MCF 10A (cell line): ENCODE measurements around the gene LIMA1. TPM values are rescaled to one million over a fixed set of nuclear protein-coding genes. Genes with fewer than 3 reads are reported as not detected.

ENCODE experiments used
- BruUV-seq: library from RNA; stranded (reverse); fragments of 400-500 nt; replicated peaks from 2 replicates; lab custom pipeline; 2021; lab: Mats Ljungman, UMichigan
- CTCF ChIA-PET: fragments of 300-600 bp; sonication (Branson Sonifier 250); formaldehyde crosslinking; extraction: SDS; loops from one replicate; lab custom pipeline; 2021; ENCODE audit warnings: antibody characterized with exemption, inconsistent platforms; lab: Yijun Ruan, JAX
- POLR2A ChIA-PET: fragments of 300-600, 350-650 bp; sonication (Branson Sonifier 250); formaldehyde crosslinking; extraction: SDS; loops from one replicate; lab custom pipeline; 2020; ENCODE audit warnings: antibody characterized with exemption, inconsistent platforms; lab: Yijun Ruan, JAX
- DNase-seq: peaks from one replicate; pipeline ENCODE4 v3.0.0-alpha.2; 2018; ENCODE audit not compliant: unreplicated experiment
- H3K27ac Mint-ChIP-seq: one replicate; pipeline ENCODE4 v1.8.0; 2022; ENCODE audit warnings: mild to moderate bottlenecking, low read depth, mixed read lengths; ENCODE audit not compliant: unreplicated experiment
- H3K27me3 Mint-ChIP-seq: one replicate; pipeline ENCODE4 v1.8.0; 2022; ENCODE audit warnings: mixed read lengths; ENCODE audit not compliant: insufficient read depth, unreplicated experiment
- H3K36me3 Mint-ChIP-seq: one replicate; pipeline ENCODE4 v1.8.0; 2022; ENCODE audit warnings: mild to moderate bottlenecking, moderate library complexity, mixed read lengths; ENCODE audit not compliant: insufficient read depth, unreplicated experiment
- H3K4me1 Mint-ChIP-seq: one replicate; pipeline ENCODE4 v1.8.0; 2022; ENCODE audit warnings: mixed read lengths; ENCODE audit not compliant: insufficient read depth, unreplicated experiment
- H3K4me3 Mint-ChIP-seq: one replicate; pipeline ENCODE4 v1.8.0; 2022; ENCODE audit warnings: mild to moderate bottlenecking, moderate library complexity, mixed read lengths; ENCODE audit not compliant: unreplicated experiment
- H3K9me3 Mint-ChIP-seq: one replicate; pipeline ENCODE4 v1.8.0; 2022; ENCODE audit warnings: mixed read lengths; ENCODE audit not compliant: unreplicated experiment
- intact Hi-C: fragments of 100-400 bp; cut with micrococcal nuclease; formaldehyde crosslinking; loops from 2 replicates; pipeline ENCODE4 v1.14.1; 2022
- total RNA-seq: library from RNA; stranded (reverse); gene quantifications from 2 replicates; pipeline ENCODE4 v1.2.3, GENCODE V29; 2022
- TF ChIP-seq, protein P1 (sequence below): fragments of 200-600 bp; IDR thresholded peaks from one replicate; pipeline ENCODE4 v1.8.0; 2022; ENCODE audit warnings: antibody characterized with exemption, mild to moderate bottlenecking; ENCODE audit not compliant: unreplicated experiment

Gene LIMA1
- total RNA-seq, 1 experiment from 2014 or later = 86.0 TPM

GRCh38 chr12:50222275-50222783 is 61.0 kb downstream of the LIMA1 start:
- H3K4me1 Mint-ChIP-seq = peaks cover 18% of the 10 kb centered on the region
- no peak overlapping the region for H3K27ac Mint-ChIP-seq
- intact Hi-C loops = loop anchor here (1.0 to 2.0 kb wide), 4 partner anchors 25 to 178 kb away; partner anchors contain the start of genes LARP4 and LIMA1
- ChIA-PET CTCF (interaction anchor here (0.5 to 2.2 kb wide), 15 partner anchors 10 to 607 kb away, joined by 3 to 14 read pairs (median 4); partner anchors contain the start of gene LIMA1), POLR2A (interaction anchor here (0.6 to 4.6 kb wide), 22 partner anchors 9 to 179 kb away, joined by 3 to 73 read pairs (median 8); partner anchors contain the start of genes CERS5, COX14, LARP4 and LIMA1)
- peak; percentile 85 for DNase-seq
- H3K9me3 Mint-ChIP-seq = no peaks in the 10 kb centered on the region
- H3K27me3 Mint-ChIP-seq = no peaks in the 10 kb centered on the region
- TF ChIP-seq, protein P1, sequence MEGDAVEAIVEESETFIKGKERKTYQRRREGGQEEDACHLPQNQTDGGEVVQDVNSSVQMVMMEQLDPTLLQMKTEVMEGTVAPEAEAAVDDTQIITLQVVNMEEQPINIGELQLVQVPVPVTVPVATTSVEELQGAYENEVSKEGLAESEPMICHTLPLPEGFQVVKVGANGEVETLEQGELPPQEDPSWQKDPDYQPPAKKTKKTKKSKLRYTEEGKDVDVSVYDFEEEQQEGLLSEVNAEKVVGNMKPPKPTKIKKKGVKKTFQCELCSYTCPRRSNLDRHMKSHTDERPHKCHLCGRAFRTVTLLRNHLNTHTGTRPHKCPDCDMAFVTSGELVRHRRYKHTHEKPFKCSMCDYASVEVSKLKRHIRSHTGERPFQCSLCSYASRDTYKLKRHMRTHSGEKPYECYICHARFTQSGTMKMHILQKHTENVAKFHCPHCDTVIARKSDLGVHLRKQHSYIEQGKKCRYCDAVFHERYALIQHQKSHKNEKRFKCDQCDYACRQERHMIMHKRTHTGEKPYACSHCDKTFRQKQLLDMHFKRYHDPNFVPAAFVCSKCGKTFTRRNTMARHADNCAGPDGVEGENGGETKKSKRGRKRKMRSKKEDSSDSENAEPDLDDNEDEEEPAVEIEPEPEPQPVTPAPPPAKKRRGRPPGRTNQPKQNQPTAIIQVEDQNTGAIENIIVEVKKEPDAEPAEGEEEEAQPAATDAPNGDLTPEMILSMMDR = no peak
- H3K4me3 Mint-ChIP-seq = no peak overlapping the region
- no peaks in the 10 kb centered on the region for H3K36me3 Mint-ChIP-seq
- BruUV-seq = TSS peak; percentile 75

GRCh38 chr12:50221228-50222008 is 61.9 kb downstream of the LIMA1 start:
- ChIA-PET CTCF (interaction anchor here (0.6 to 2.2 kb wide), 16 partner anchors 9 to 181 kb away, joined by 3 to 14 read pairs (median 4); partner anchors contain the start of genes COX14 and LIMA1), POLR2A (interaction anchor here (0.5 to 4.6 kb wide), 32 partner anchors 9 to 1264 kb away, joined by 3 to 73 read pairs (median 6); partner anchors contain the start of genes ARF3, CERS5, COX14 and LARP4)
- intact Hi-C loops = loop anchor here (1.0 to 2.0 kb wide), 4 partner anchors 26 to 179 kb away; partner anchors contain the start of genes LARP4 and LIMA1
- Mint-ChIP-seq H3K27ac (no peak overlapping the region), H3K4me1 (peaks cover 22% of the 10 kb centered on the region), H3K27me3 (no peaks in the 10 kb centered on the region), H3K36me3 (no peaks in the 10 kb centered on the region), H3K9me3 (no peaks in the 10 kb centered on the region), H3K4me3 (no peak overlapping the region)
- TSS peak; percentile 84 for BruUV-seq
- peak; percentile 80 for DNase-seq
- TF ChIP-seq, protein P1 = no peak

GRCh38 chr12:50220363-50220995 is 62.8 kb downstream of the LIMA1 start:
- no peak overlapping the region for H3K27ac Mint-ChIP-seq
- ChIA-PET CTCF (interaction anchor here (0.6 to 2.2 kb wide), 12 partner anchors 8 to 231 kb away, joined by 3 to 14 read pairs (median 4); partner anchors contain the start of genes COX14 and LIMA1), POLR2A (interaction anchor here (0.5 to 4.6 kb wide), 29 partner anchors 8 to 1263 kb away, joined by 3 to 73 read pairs (median 6); partner anchors contain the start of genes ARF3, CERS5, COX14 and LARP4)
- no TSS peak for BruUV-seq
- TF ChIP-seq, protein P1 = no peak
- DNase-seq = peak; percentile 88
- H3K4me1 Mint-ChIP-seq = peaks cover 22% of the 10 kb centered on the region
- intact Hi-C loops = no loop called here
- H3K27me3 Mint-ChIP-seq = no peaks in the 10 kb centered on the region
- no peak overlapping the region for H3K4me3 Mint-ChIP-seq
- no peaks in the 10 kb centered on the region for H3K36me3 Mint-ChIP-seq
- no peaks in the 10 kb centered on the region for H3K9me3 Mint-ChIP-seq
